H1 (cell line): Measurements from ENCODE around the gene GNAT2. TPM values are rescaled to one million over a fixed set of nuclear protein-coding genes. Genes with fewer than 3 reads are reported as not detected.

ENCODE experiments used
- CTCF ChIA-PET: fragments of 300-600 bp; sonication (Branson Sonifier 250); formaldehyde crosslinking; loops from one replicate; lab custom pipeline; 2021; ENCODE audit not compliant: partially characterized antibody; lab: Charles Lee
- POLR2A ChIA-PET: fragments of 300-600 bp; sonication (Branson Sonifier 250); formaldehyde crosslinking; loops from one replicate; lab custom pipeline; 2021; ENCODE audit warnings: inconsistent platforms; ENCODE audit not compliant: partially characterized antibody; lab: Charles Lee
- DNase-seq, 2 experiments: peaks; one replicate each; pipeline versions ENCODE4 v3.0.0 to v3.0.0-alpha.2; 2010 to 2022; ENCODE audit warnings: low spot score in 2 of 2, low read depth in 1 of 2, mixed read lengths in 1 of 2
- FAIRE-seq: peaks from 2 replicates; lab custom pipeline; 2011; peaks lifted over from hg19 to GRCh38; lab: Jason Lieb, UNC
- H2AFZ ChIP-seq: 2 replicates; pipeline ENCODE4 v1.8.1; 2012; ENCODE audit warnings: low read length, inconsistent platforms
- H2AK5ac ChIP-seq: 2 replicates; pipeline ENCODE4 v1.6.1; 2013; ENCODE audit warnings: low read depth, low read length
- H2BK120ac ChIP-seq: replicated peaks from 2 replicates; pipeline ENCODE3; 2013; ENCODE audit warnings: low read depth, low read length, inconsistent platforms
- H2BK12ac ChIP-seq: 2 replicates; pipeline ENCODE4 v1.6.1; 2013; ENCODE audit warnings: low read depth, low read length
- H2BK15ac ChIP-seq: 2 replicates; pipeline ENCODE4 v1.6.1; 2013; ENCODE audit warnings: low read length
- H2BK20ac ChIP-seq: 2 replicates; pipeline ENCODE4 v1.6.1; 2013; ENCODE audit warnings: low read length
- H2BK5ac ChIP-seq: 2 replicates; pipeline ENCODE4 v1.6.1; 2013; ENCODE audit warnings: low read depth, low read length
- H3K14ac ChIP-seq: 2 replicates; pipeline ENCODE4 v1.6.1; 2013; ENCODE audit warnings: inconsistent platforms; ENCODE audit not compliant: insufficient read length
- H3K18ac ChIP-seq: 2 replicates; pipeline ENCODE4 v1.6.1; 2013; ENCODE audit warnings: low read length; ENCODE audit errors: extremely low read depth
- H3K23ac ChIP-seq: 2 replicates; pipeline ENCODE4 v1.6.1; 2013; ENCODE audit warnings: inconsistent platforms; ENCODE audit not compliant: insufficient read length
- H3K23me2 ChIP-seq: 2 replicates; pipeline ENCODE4 v1.6.1; 2013; ENCODE audit warnings: low read depth, low read length
- H3K27ac ChIP-seq: 2 replicates; pipeline ENCODE4 v1.6.1; 2011; ENCODE audit warnings: low read depth, low read length, inconsistent platforms
- H3K27me3 ChIP-seq, 4 experiments: replicated peaks in 1 of 4; 1 replicate in 1 of 4; 2 replicates in 3 of 4; pipeline versions ENCODE4 v1.6.1 to v1.8.1; 2011 to 2013; ENCODE audit warnings: low read length in 3 of 4, mild to moderate bottlenecking in 3 of 4, inconsistent platforms in 2 of 4, mixed read lengths in 2 of 4, moderate library complexity in 1 of 4; ENCODE audit not compliant: control insufficient read depth in 3 of 4, insufficient read depth in 3 of 4; ENCODE audit errors: extremely low read depth in 1 of 4
- H3K36me3 ChIP-seq, 4 experiments: 2 replicates each; pipeline versions ENCODE4 v1.6.1 to v1.8.1; 2011 to 2013; ENCODE audit warnings: mild to moderate bottlenecking in 4 of 4, low read length in 3 of 4, moderate library complexity in 2 of 4, control low read depth in 1 of 4, inconsistent platforms in 1 of 4; ENCODE audit not compliant: insufficient read depth in 4 of 4, control insufficient read depth in 2 of 4
- H3K4ac ChIP-seq: replicated peaks from 2 replicates; pipeline ENCODE3; 2013; ENCODE audit warnings: low read length, low read depth, mixed read lengths, inconsistent platforms; ENCODE audit not compliant: insufficient read length
- H3K4me1 ChIP-seq, 4 experiments: replicated peaks in 1 of 4; 1 replicate in 1 of 4; 2 replicates in 3 of 4; pipeline versions ENCODE4 v1.6.1 to v1.8.1; 2011 to 2013; ENCODE audit warnings: low read length in 3 of 4, inconsistent platforms in 2 of 4, mixed read lengths in 1 of 4; ENCODE audit not compliant: insufficient read depth in 4 of 4, control insufficient read depth in 3 of 4
- H3K4me2 ChIP-seq, 2 experiments: 2 replicates each; pipeline versions ENCODE4 v1.6.1 to v1.8.1; 2011 to 2013; ENCODE audit warnings: low read depth in 2 of 2, low read length in 2 of 2, control low read depth in 1 of 2, inconsistent platforms in 1 of 2, mild to moderate bottlenecking in 1 of 2; ENCODE audit not compliant: insufficient read depth in 1 of 2
- H3K4me3 ChIP-seq, 4 experiments: fragments of 200-600, 300-600 bp in 1 of 4; sonication (generic), shearing (Covaris generic), sonication (Bioruptor Twin) in 1 of 4; 2 replicates each; pipeline versions ENCODE4 v1.5.1 to v1.8.1; 2011 to 2016; ENCODE audit warnings: low read length in 4 of 4, low read depth in 3 of 4, control low read depth in 2 of 4, inconsistent platforms in 2 of 4, mild to moderate bottlenecking in 2 of 4, mixed read lengths in 1 of 4, moderate library complexity in 1 of 4; ENCODE audit not compliant: insufficient read depth in 2 of 4; ENCODE audit errors: extremely low read depth in 1 of 4
- H3K56ac ChIP-seq: replicated peaks from 2 replicates; pipeline ENCODE3; 2013; ENCODE audit warnings: low read depth, mild to moderate bottlenecking, mixed read lengths, low read length, inconsistent platforms; ENCODE audit not compliant: insufficient read length
- H3K79me1 ChIP-seq: 2 replicates; pipeline ENCODE4 v1.6.1; 2013; ENCODE audit warnings: low read depth, low read length, control low read depth
- H3K79me2 ChIP-seq, 2 experiments: 2 replicates each; pipeline versions ENCODE4 v1.6.1 to v1.8.1; 2012 to 2013; ENCODE audit warnings: low read length in 2 of 2, mild to moderate bottlenecking in 2 of 2, inconsistent platforms in 1 of 2; ENCODE audit not compliant: insufficient read depth in 2 of 2, control insufficient read depth in 1 of 2
- H3K9ac ChIP-seq, 4 experiments: replicated peaks in 1 of 4; 1 replicate in 1 of 4; 2 replicates in 3 of 4; pipeline versions ENCODE4 v1.6.1 to v1.8.1; 2011 to 2013; ENCODE audit warnings: low read depth in 3 of 4, low read length in 3 of 4, control low read depth in 2 of 4, mild to moderate bottlenecking in 2 of 4, moderate library complexity in 2 of 4, inconsistent platforms in 1 of 4; ENCODE audit errors: extremely low read depth in 1 of 4
- H3K9me3 ChIP-seq, 2 experiments: 2 replicates each; pipeline versions ENCODE4 v1.6.1 to v1.8.1; 2012 to 2013; ENCODE audit warnings: mild to moderate bottlenecking in 2 of 2, moderate library complexity in 2 of 2, control low read depth in 1 of 2, inconsistent platforms in 1 of 2, low read depth in 1 of 2, low read length in 1 of 2, mixed read lengths in 1 of 2; ENCODE audit not compliant: insufficient read depth in 2 of 2
- H4K20me1 ChIP-seq, 2 experiments: replicated peaks in 1 of 2; 2 replicates each; pipeline versions ENCODE3 to v1.8.1; 2011 to 2013; ENCODE audit warnings: inconsistent platforms in 2 of 2, low read length in 2 of 2, mild to moderate bottlenecking in 1 of 2; ENCODE audit not compliant: insufficient read depth in 2 of 2, control insufficient read depth in 1 of 2
- H4K5ac ChIP-seq: 2 replicates; pipeline ENCODE4 v1.6.1; 2013; ENCODE audit warnings: low read length, low read depth, mixed read lengths, inconsistent platforms; ENCODE audit not compliant: insufficient read length
- H4K8ac ChIP-seq: 2 replicates; pipeline ENCODE4 v1.8.0; 2013; ENCODE audit warnings: mild to moderate bottlenecking, moderate library complexity, low read length, inconsistent platforms; ENCODE audit not compliant: insufficient read depth; ENCODE audit errors: extremely low read depth
- H4K91ac ChIP-seq: replicated peaks from 2 replicates; pipeline ENCODE3; 2013; ENCODE audit warnings: low read length, mixed read lengths, inconsistent platforms; ENCODE audit not compliant: insufficient read length
- BCL11A ChIP-seq, 2 experiments: IDR thresholded peaks; one replicate each; pipeline ENCODE4 v1.6.1; 2011; ENCODE audit warnings: low read depth in 2 of 2, low read length in 2 of 2, mild to moderate bottlenecking in 2 of 2
- CEBPB ChIP-seq: IDR thresholded peaks from 2 replicates; pipeline ENCODE4 v1.6.1; 2012; ENCODE audit warnings: low read depth, low read length
- GTF2F1 ChIP-seq: IDR thresholded peaks from 2 replicates; pipeline ENCODE4 v1.6.1; 2012; ENCODE audit warnings: low read depth, low read length, improper control_type of control experiment, borderline replicate concordance
- NRF1 ChIP-seq: IDR thresholded peaks from 2 replicates; pipeline ENCODE4 v1.6.1; 2011; ENCODE audit warnings: mild to moderate bottlenecking, low read depth, low read length, improper control_type of control experiment
- RBBP5 ChIP-seq: IDR thresholded peaks from 2 replicates; pipeline ENCODE4 v1.7.1; 2012; ENCODE audit warnings: low read depth, mild to moderate bottlenecking, inconsistent platforms, low read length, moderate library complexity, borderline replicate concordance
- RNF2 ChIP-seq: fragments of 200-900, 300-1000 bp; sonication (generic); IDR thresholded peaks from 2 replicates; pipeline ENCODE4 v1.7.1; 2016; ENCODE audit warnings: borderline replicate concordance, low read depth, mild to moderate bottlenecking, antibody characterized with exemption, low read length; ENCODE audit not compliant: poor library complexity, severe bottlenecking; ENCODE audit errors: missing control alignments
- WGBS, 2 experiments: shearing (Covaris generic) in 1 of 2; methylation state at CpG; one replicate each; pipeline versions ENCODE4 v1.1.6 to v1.1.7; 2013 to 2015; ENCODE audit warnings: low lambda C conversion rate in 2 of 2, mixed read lengths in 2 of 2, inconsistent platforms in 1 of 2, low coverage in 1 of 2, missing lambda C conversion rate in 1 of 2; ENCODE audit not compliant: insufficient replicate concordance in 2 of 2, insufficient coverage in 1 of 2, insufficient read length in 1 of 2; ENCODE audit errors: extremely low coverage in 1 of 2, missing lambda C conversion rate in 1 of 2; 5-methylcytosine and 5-hydroxymethylcytosine counted together
- polyA plus RNA-seq, 7 experiments: library from polyadenylated mRNA; depleted of rRNA in 3 of 7; stranded (reverse) in 5 of 7; unstranded in 2 of 7; fragments of >200 nt in 5 of 7; fragments of 200-250 nt in 2 of 7; gene quantifications; 1 replicate in 5 of 7; 2 replicates in 1 of 7; 4 replicates in 1 of 7; pipeline versions ENCODE4 v1.2.1 to v1.2.3, GENCODE V29; 2011 to 2013; ENCODE audit warnings: missing spikeins in 2 of 7, mixed read lengths in 2 of 7
- total RNA-seq: library from RNA; stranded (reverse); fragmentation: NEBNext Ultra II Directional; extraction: Animal tissue kit (Norgen Biotek cat#: 25700); gene quantifications from 2 replicates; pipeline ENCODE4 v1.2.1, GENCODE V29; 2021
- TF ChIP-seq, protein P1 (sequence below): IDR thresholded peaks from 2 replicates; pipeline ENCODE4 v1.6.1; 2011; ENCODE audit warnings: low read depth, mild to moderate bottlenecking, low read length; ENCODE audit not compliant: insufficient read depth
- TF ChIP-seq, protein P2 (sequence below): IDR thresholded peaks from 2 replicates; pipeline ENCODE4 v1.6.1; 2012; ENCODE audit warnings: inconsistent platforms
- TF ChIP-seq, protein P3 (sequence below): IDR thresholded peaks from 2 replicates; pipeline ENCODE4 v1.6.1; 2012; ENCODE audit warnings: inconsistent platforms

Gene GNAT2
- total and polyA plus RNA-seq, 2 of the 8 experiments (the other 6 are each of a cell fraction or from before 2014, with no cell fraction given) = 0.05 TPM; not detected in 1

DNA sequence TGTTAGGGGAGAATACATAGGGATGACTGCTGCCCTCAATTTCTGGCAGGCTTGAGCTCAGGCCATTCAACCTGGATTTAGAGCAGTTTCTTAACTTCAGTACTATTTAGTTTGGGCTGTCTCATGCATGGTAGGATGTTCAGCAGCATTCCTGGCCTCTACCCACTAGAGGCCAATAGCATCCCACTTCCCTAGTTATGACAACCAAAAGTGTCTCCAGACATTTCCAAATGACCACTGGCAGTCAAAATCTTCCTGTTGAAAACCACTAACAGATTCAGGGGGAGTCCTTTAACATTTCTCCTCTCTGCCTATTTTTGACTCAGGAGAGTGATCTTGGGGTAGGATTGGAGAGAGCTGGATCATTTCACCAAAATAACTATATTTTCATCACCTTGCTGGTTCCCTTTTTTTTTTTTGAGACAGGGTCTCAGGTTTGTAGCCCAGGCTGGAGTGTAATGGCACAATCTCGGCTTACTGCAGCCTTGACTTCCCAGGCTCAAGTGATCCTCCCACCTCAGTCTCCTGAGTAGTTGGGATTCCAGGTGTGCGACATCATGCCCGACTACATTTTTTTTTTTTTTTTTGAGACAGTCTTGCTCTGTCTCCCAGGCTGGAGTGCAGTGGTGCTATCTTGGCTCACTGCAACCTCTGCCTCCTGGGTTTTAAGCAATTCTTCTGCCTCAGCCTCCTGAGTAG is 8.7 kb downstream of the GNAT2 start:
- CTCF ChIA-PET = interaction anchor here (0.9 to 6.8 kb wide), 8 partner anchors 11 to 162 kb away, joined by 3 to 92 read pairs (median 4); no protein-coding TSS in a partner anchor

More for the DNA sequence above, 8.7 kb downstream of the GNAT2 start:
- H3K9me3 ChIP-seq = no peaks in the 10 kb centered on the region
- no peak overlapping the region for H3K56ac ChIP-seq
- no peak overlapping the region for H3K23ac ChIP-seq
- no peaks in the 10 kb centered on the region for H3K27me3 ChIP-seq
- H3K79me2 ChIP-seq = no peaks in the 10 kb centered on the region
- DNase-seq (no peak), FAIRE-seq (no peak)
- H3K27ac ChIP-seq = no peak overlapping the region
- H3K18ac ChIP-seq = no peak overlapping the region
- H2BK120ac ChIP-seq = no peak overlapping the region
- no peaks in the 10 kb centered on the region for H3K4me1 ChIP-seq
- H4K8ac ChIP-seq = no peak overlapping the region
- H2BK5ac ChIP-seq = no peak overlapping the region
- H3K9ac ChIP-seq = no peak overlapping the region
- no peak overlapping the region for H2BK20ac ChIP-seq
- H3K4me2 ChIP-seq = no peak overlapping the region
- H4K5ac ChIP-seq = no peak overlapping the region
- TF ChIP-seq NRF1 (no peak), RNF2 (no peak), CEBPB (no peak), BCL11A (IDR thresholded peaks at IDR 0.05; ENCODE audit: low read depth in 2 of 2, low read length in 2 of 2) (no peak), GTF2F1 (no peak), RBBP5 (no peak)
- TF ChIP-seq, protein P1, sequence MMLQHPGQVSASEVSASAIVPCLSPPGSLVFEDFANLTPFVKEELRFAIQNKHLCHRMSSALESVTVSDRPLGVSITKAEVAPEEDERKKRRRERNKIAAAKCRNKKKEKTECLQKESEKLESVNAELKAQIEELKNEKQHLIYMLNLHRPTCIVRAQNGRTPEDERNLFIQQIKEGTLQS = no peak
- TF ChIP-seq, protein P2, sequence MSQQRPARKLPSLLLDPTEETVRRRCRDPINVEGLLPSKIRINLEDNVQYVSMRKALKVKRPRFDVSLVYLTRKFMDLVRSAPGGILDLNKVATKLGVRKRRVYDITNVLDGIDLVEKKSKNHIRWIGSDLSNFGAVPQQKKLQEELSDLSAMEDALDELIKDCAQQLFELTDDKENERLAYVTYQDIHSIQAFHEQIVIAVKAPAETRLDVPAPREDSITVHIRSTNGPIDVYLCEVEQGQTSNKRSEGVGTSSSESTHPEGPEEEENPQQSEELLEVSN = no peak
- TF ChIP-seq, protein P3, sequence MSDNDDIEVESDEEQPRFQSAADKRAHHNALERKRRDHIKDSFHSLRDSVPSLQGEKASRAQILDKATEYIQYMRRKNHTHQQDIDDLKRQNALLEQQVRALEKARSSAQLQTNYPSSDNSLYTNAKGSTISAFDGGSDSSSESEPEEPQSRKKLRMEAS = no peak
- no peak overlapping the region for H2BK12ac ChIP-seq
- no peak overlapping the region for H2AK5ac ChIP-seq
- no peak overlapping the region for H4K91ac ChIP-seq
- H3K4ac ChIP-seq = no peak overlapping the region
- no peaks in the 10 kb centered on the region for H3K23me2 ChIP-seq
- no peaks in the 10 kb centered on the region for H3K79me1 ChIP-seq
- H2AFZ ChIP-seq = no peak overlapping the region
- no peak overlapping the region for H3K4me3 ChIP-seq
- 86% methylated on average over 3 of the region's 3 CpGs; no CpG with 5 or more reads in 1 of the 2 experiments for WGBS, 2 experiments
- POLR2A ChIA-PET = interaction anchor here (1.8 to 1.9 kb wide), 2 partner anchors 10 kb away, joined by 6 read pairs; partner anchors contain the start of gene AMPD2
- no peak overlapping the region for H3K14ac ChIP-seq
- H4K20me1 ChIP-seq = no peaks in the 10 kb centered on the region
- H2BK15ac ChIP-seq = no peak overlapping the region
- no peaks in the 10 kb centered on the region for H3K36me3 ChIP-seq
